Measurements from ENCODE around the gene CLIC3.

The CLIC3 gene

GRCh38 chr9:136997371-136997770, 1.0 kb upstream of the CLIC3 start:
- ATAC-seq = no peak

DNA sequence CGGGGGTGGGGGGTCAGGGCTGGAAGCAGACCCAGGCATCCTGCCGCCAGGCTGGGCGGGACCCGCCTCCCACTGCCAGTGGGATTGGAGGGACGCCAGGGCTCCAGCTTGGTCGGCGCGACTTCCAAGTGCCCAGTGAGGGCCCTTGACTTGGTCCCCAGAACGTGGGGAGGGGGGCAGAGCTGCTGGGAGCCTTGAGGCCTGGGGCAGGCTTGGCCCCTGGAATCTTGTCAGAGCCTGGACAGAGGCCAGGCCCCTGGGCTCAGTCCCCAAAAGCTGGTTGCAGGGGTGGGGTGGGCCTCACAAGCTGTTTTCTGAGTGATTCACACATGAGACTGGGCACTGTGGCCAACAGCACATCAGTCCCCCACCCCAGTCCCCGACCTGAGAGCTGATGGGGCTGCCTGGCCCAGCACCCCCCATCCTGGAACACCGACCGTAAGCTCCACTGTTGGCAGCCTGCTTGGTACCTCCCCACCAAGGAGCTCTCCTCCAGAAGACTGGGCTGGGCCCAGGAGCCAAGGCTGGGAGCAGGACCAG, 526 bp downstream of the CLIC3 start:
- peak; percentile 35 for ATAC-seq
- TF ChIP-seq ZNF565 (CRISPR knock-in tag; conservative IDR thresholded peaks at IDR 0.05; ENCODE audit: low read depth) (no peak), BACH2 (CRISPR knock-in tag; IDR thresholded peaks at IDR 0.05; ENCODE audit: borderline replicate concordance) (no peak), POU6F1 (CRISPR knock-in tag; IDR thresholded peaks at IDR 0.05; ENCODE audit: borderline replicate concordance, low read depth) (no peak), GLIS3 (CRISPR knock-in tag; IDR thresholded peaks at IDR 0.05) (no peak), ZC3H10 (CRISPR knock-in tag; IDR thresholded peaks at IDR 0.05) (no peak), TSHZ2 (CRISPR knock-in tag; IDR thresholded peaks at IDR 0.05) (no peak), TCF4 (CRISPR knock-in tag; IDR thresholded peaks at IDR 0.05; ENCODE audit: borderline replicate concordance) (no peak), ISL1 (CRISPR knock-in tag; IDR thresholded peaks at IDR 0.05) (no peak), OSR1 (CRISPR knock-in tag; IDR thresholded peaks at IDR 0.05) (no peak), TOX (CRISPR knock-in tag; IDR thresholded peaks at IDR 0.05; ENCODE audit: borderline replicate concordance) (no peak), RARB (CRISPR knock-in tag; IDR thresholded peaks at IDR 0.05) (no peak), ZNF70 (CRISPR knock-in tag; IDR thresholded peaks at IDR 0.05) (no peak), ESRRG (CRISPR knock-in tag; IDR thresholded peaks at IDR 0.05) (no peak), ZFP3 (CRISPR knock-in tag; IDR thresholded peaks at IDR 0.05) (no peak), PATZ1 (CRISPR knock-in tag; IDR thresholded peaks at IDR 0.05; ENCODE audit: borderline replicate concordance) (no peak), ARNTL (CRISPR knock-in tag; IDR thresholded peaks at IDR 0.05; ENCODE audit: borderline replicate concordance, low read depth) (no peak)
- TF ChIP-seq, protein P1, sequence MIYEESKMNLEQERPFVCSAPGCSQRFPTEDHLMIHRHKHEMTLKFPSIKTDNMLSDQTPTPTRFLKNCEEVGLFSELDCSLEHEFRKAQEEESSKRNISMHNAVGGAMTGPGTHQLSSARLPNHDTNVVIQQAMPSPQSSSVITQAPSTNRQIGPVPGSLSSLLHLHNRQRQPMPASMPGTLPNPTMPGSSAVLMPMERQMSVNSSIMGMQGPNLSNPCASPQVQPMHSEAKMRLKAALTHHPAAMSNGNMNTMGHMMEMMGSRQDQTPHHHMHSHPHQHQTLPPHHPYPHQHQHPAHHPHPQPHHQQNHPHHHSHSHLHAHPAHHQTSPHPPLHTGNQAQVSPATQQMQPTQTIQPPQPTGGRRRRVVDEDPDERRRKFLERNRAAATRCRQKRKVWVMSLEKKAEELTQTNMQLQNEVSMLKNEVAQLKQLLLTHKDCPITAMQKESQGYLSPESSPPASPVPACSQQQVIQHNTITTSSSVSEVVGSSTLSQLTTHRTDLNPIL (CRISPR knock-in tag; IDR thresholded peaks at IDR 0.05; ENCODE audit: low read depth) = no peak
- TF ChIP-seq, protein P2, sequence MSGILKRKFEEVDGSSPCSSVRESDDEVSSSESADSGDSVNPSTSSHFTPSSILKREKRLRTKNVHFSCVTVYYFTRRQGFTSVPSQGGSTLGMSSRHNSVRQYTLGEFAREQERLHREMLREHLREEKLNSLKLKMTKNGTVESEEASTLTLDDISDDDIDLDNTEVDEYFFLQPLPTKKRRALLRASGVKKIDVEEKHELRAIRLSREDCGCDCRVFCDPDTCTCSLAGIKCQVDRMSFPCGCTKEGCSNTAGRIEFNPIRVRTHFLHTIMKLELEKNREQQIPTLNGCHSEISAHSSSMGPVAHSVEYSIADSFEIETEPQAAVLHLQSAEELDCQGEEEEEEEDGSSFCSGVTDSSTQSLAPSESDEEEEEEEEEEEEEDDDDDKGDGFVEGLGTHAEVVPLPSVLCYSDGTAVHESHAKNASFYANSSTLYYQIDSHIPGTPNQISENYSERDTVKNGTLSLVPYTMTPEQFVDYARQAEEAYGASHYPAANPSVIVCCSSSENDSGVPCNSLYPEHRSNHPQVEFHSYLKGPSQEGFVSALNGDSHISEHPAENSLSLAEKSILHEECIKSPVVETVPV (CRISPR knock-in tag; IDR thresholded peaks at IDR 0.05) = no peak

More at GRCh38 chr9:136997371-136997770, 1.0 kb upstream of the CLIC3 start:
- TF ChIP-seq ZC3H10 (CRISPR knock-in tag; IDR thresholded peaks at IDR 0.05) (no peak), RARB (CRISPR knock-in tag; IDR thresholded peaks at IDR 0.05) (no peak), GLIS3 (CRISPR knock-in tag; IDR thresholded peaks at IDR 0.05) (no peak), TCF4 (CRISPR knock-in tag; IDR thresholded peaks at IDR 0.05; ENCODE audit: borderline replicate concordance) (no peak), ISL1 (CRISPR knock-in tag; IDR thresholded peaks at IDR 0.05) (no peak)

GRCh38 chr9:136995362-136995761, 1.0 kb downstream of the CLIC3 start:
- TF ChIP-seq, protein P1 (CRISPR knock-in tag; IDR thresholded peaks at IDR 0.05; ENCODE audit: low read depth) = no peak
- TF ChIP-seq ZNF565 (CRISPR knock-in tag; conservative IDR thresholded peaks at IDR 0.05; ENCODE audit: low read depth) = no peak
- TF ChIP-seq ARNTL (CRISPR knock-in tag; IDR thresholded peaks at IDR 0.05; ENCODE audit: borderline replicate concordance, low read depth) = no peak
- ATAC-seq = no peak
